GM13977 (cell line): ENCODE results near the gene TACR1.

Source experiments
- DNase-seq: peaks from one replicate; pipeline ENCODE4 v3.0.0; 2012; ENCODE audit warnings: low spot score
- in situ Hi-C: fragments of 300-500 bp; cut with MboI; formaldehyde crosslinking; loops from one replicate; pipeline ENCODE4 v1.12.0; 2022; ENCODE audit warnings: low sequenced_read_pairs, low pct_unique_long_range_greater_than_20kb, mixed read lengths, inconsistent platforms; ENCODE audit not compliant: unreplicated experiment
- TF ChIP-seq, protein P1 (sequence below): IDR thresholded peaks from 2 replicates; pipeline ENCODE4 v1.5.1; 2012; ENCODE audit warnings: mild to moderate bottlenecking, control low read depth; ENCODE audit not compliant: insufficient read depth; ENCODE audit errors: extremely low read depth, missing control alignments

The TACR1 gene

DNA sequence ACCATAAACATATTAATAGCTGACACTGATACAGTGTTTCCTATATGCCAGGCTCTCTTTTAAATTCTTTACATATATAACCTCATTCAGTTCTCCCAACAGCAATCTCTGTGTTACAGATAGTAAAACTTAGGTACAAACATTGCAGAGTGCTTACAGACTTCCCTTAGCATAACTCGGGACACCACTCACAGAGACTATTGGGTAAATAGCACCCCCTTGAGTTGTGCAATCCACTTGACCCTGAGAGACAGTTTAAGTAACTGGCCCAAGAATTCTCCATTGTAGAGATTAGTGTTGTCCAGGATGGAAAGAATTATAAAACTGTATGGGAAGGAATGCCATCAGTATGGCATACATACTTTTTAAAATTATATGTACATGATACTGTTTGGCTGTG is 130.8 kb downstream of the TACR1 start:
- in situ Hi-C loops = loop anchor here (25.0 kb wide), 1 partner anchor 544 kb away; no protein-coding TSS in a partner anchor
- TF ChIP-seq, protein P1, sequence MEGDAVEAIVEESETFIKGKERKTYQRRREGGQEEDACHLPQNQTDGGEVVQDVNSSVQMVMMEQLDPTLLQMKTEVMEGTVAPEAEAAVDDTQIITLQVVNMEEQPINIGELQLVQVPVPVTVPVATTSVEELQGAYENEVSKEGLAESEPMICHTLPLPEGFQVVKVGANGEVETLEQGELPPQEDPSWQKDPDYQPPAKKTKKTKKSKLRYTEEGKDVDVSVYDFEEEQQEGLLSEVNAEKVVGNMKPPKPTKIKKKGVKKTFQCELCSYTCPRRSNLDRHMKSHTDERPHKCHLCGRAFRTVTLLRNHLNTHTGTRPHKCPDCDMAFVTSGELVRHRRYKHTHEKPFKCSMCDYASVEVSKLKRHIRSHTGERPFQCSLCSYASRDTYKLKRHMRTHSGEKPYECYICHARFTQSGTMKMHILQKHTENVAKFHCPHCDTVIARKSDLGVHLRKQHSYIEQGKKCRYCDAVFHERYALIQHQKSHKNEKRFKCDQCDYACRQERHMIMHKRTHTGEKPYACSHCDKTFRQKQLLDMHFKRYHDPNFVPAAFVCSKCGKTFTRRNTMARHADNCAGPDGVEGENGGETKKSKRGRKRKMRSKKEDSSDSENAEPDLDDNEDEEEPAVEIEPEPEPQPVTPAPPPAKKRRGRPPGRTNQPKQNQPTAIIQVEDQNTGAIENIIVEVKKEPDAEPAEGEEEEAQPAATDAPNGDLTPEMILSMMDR = no peak
- DNase-seq = no peak

- in situ Hi-C loops = loop anchor here (25.0 kb wide), 1 partner anchor 545 kb away; no protein-coding TSS in a partner anchor
Observed at GRCh38 chr2:75067506-75067905, 131.8 kb downstream of the TACR1 start.

DNA sequence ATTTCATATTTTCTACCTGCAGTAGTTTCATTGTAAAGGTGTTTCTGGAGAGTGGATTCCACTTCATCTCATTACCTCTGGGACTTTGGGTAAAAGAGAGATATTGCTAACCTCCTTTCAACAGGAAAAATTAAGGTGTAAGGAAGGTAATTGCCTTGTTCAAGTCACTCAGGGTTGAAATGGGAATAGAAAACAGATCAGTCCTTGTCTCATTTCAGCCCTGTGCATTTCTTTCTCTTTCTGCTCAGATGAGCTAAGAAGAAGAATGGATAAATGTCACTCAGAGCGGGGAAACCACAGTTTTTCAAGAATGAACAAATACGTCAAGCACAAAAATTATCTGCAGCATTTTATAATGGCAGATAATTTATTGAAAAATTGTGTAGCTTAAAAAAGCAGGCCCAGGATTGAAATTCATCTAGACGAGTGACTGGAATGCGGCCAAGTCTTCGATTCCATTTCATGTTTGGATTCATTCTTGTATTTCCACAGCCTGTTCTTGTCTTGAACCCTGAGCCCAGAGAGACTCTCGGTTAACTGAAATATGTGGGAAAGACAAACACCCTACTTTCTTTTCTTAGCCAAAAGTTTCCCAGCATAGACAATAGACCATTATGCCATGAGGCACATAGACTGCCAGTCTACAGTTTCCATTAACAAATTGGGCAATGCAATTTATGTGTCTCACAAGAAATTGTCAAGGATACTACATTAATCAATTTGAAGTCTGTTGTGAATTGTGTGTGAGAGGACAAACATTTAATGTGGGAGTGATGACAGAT is 133.0 kb downstream of the TACR1 start:
- in situ Hi-C loops = loop anchor here (25.0 kb wide), 1 partner anchor 546 kb away; no protein-coding TSS in a partner anchor
- TF ChIP-seq, protein P1 = no peak
- no peak for DNase-seq

More at GRCh38 chr2:75067506-75067905, 131.8 kb downstream of the TACR1 start:
- DNase-seq = no peak
- TF ChIP-seq, protein P1 = no peak

- in situ Hi-C loops = loop anchor here (25.0 kb wide), 1 partner anchor 547 kb away; no protein-coding TSS in a partner anchor
- no peak for DNase-seq
- TF ChIP-seq, protein P1 = no peak
Observed at GRCh38 chr2:75065402-75066008, 133.8 kb downstream of the TACR1 start.

- in situ Hi-C loops = loop anchor here (25.0 kb wide), 1 partner anchor 547 kb away; no protein-coding TSS in a partner anchor
- DNase-seq = peak; percentile 44
- TF ChIP-seq, protein P1 = peak; percentile 89
Observed at GRCh38 chr2:75064691-75065396, 134.5 kb downstream of the TACR1 start.

- TF ChIP-seq, protein P1 = no peak
- no peak for DNase-seq
- in situ Hi-C loops = loop anchor here (25.0 kb wide), 1 partner anchor 548 kb away; no protein-coding TSS in a partner anchor
Observed at GRCh38 chr2:75063906-75064305, 135.4 kb downstream of the TACR1 start.
